MM.1S (cell line): ENCODE measurements around the gene PRKG1.

Experiments
- EZH2phosphoT487 ChIP-seq: fragments of 300-600 bp; sonication (generic); IDR thresholded peaks from 2 replicates; pipeline ENCODE4 v1.6.1; 2018; ENCODE audit warnings: antibody characterized with exemption, low read length
- TF ChIP-seq, protein P1 (sequence below): fragments of 300-600 bp; sonication (generic); IDR thresholded peaks from 2 replicates; pipeline ENCODE4 v1.5.1; 2016; ENCODE audit warnings: antibody characterized with exemption, low read length, mixed read lengths

DNA sequence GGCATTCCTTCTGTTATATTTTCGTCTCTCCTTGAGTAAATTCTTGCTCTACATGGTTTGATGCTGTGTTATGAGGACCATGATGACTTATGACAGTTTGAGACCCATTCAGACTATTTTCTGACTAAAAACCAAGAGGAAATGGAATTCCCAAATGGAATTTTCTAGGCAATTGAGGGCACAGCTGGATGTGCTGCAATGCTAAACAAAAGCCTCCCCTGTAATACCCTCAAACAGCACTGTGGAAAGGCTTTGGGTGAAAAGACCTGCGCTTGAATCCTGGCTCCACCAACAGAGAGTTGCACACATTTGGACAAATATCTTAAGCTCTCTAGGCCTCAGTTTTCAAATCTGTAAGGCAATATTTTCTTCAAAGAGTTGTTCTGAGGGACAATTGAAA, 129.1 kb downstream of the PRKG1 start:
- TF ChIP-seq, protein P1, sequence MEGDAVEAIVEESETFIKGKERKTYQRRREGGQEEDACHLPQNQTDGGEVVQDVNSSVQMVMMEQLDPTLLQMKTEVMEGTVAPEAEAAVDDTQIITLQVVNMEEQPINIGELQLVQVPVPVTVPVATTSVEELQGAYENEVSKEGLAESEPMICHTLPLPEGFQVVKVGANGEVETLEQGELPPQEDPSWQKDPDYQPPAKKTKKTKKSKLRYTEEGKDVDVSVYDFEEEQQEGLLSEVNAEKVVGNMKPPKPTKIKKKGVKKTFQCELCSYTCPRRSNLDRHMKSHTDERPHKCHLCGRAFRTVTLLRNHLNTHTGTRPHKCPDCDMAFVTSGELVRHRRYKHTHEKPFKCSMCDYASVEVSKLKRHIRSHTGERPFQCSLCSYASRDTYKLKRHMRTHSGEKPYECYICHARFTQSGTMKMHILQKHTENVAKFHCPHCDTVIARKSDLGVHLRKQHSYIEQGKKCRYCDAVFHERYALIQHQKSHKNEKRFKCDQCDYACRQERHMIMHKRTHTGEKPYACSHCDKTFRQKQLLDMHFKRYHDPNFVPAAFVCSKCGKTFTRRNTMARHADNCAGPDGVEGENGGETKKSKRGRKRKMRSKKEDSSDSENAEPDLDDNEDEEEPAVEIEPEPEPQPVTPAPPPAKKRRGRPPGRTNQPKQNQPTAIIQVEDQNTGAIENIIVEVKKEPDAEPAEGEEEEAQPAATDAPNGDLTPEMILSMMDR = no peak
- no peak for TF ChIP-seq EZH2phosphoT487
